SJSA1 (cell line): ENCODE results near the gene KIAA2012. TPM values are rescaled to one million over a fixed set of nuclear protein-coding genes. Genes with fewer than 3 reads are reported as not detected.

Experiments
- DNase-seq, 2 experiments: peaks; one replicate each; pipeline ENCODE4 v3.0.0-alpha.2; 2015 to 2020; ENCODE audit warnings: low spot score in 2 of 2, low read depth in 1 of 2
- H3K27ac ChIP-seq: fragments of 250-450 bp; sonication (Bioruptor Pico); 2 replicates; pipeline ENCODE4 v1.5.1; 2020; ENCODE audit warnings: mild to moderate bottlenecking, moderate library complexity
- H3K27me3 ChIP-seq: fragments of 250-450 bp; sonication (Bioruptor Pico); replicated peaks from 2 replicates; pipeline ENCODE4 v1.5.1; 2020; ENCODE audit warnings: mild to moderate bottlenecking, moderate library complexity
- H3K36me3 ChIP-seq: fragments of 250-450 bp; sonication (Bioruptor Pico); 2 replicates; pipeline ENCODE4 v1.5.1; 2020; ENCODE audit warnings: mild to moderate bottlenecking
- H3K4me1 ChIP-seq: fragments of 250-450 bp; sonication (Bioruptor Pico); replicated peaks from 2 replicates; pipeline ENCODE4 v1.6.1; 2021; ENCODE audit warnings: mild to moderate bottlenecking
- H3K4me3 ChIP-seq: fragments of 250-450 bp; sonication (Bioruptor Pico); 2 replicates; pipeline ENCODE4 v1.5.1; 2020; ENCODE audit warnings: mild to moderate bottlenecking
- H3K9me3 ChIP-seq: fragments of 250-450 bp; sonication (Bioruptor Pico); replicated peaks from 2 replicates; pipeline ENCODE4 v1.5.1; 2020; ENCODE audit warnings: mild to moderate bottlenecking
- total RNA-seq: library from RNA; depleted of rRNA; stranded (reverse); fragments of >200 nt; shearing (Covaris generic); gene quantifications from 2 replicates; pipeline ENCODE4 v1.2.3, GENCODE V29; 2014

Gene KIAA2012
- total RNA-seq, 1 experiment from 2014 or later: 0.03 TPM

- Histone ChIP-seq H3K4me1 (no peaks in the 10 kb centered on the region), H3K9me3 (no peaks in the 10 kb centered on the region), H3K27ac (no peak overlapping the region), H3K27me3 (no peaks in the 10 kb centered on the region), H3K36me3 (no peaks in the 10 kb centered on the region), H3K4me3 (no peak overlapping the region)
- no peak for DNase-seq
Observed at GRCh38 chr2:202165945-202166344, 92.9 kb downstream of the KIAA2012 start.

- H3K9me3 ChIP-seq: no peaks in the 10 kb centered on the region
- no peak for DNase-seq
- H3K4me3 ChIP-seq: no peak overlapping the region
- H3K27me3 ChIP-seq: no peaks in the 10 kb centered on the region
- 0 out of 2 replicates have a peak, but pooled peaks cover 8% of the 10 kb centered on the region for H3K4me1 ChIP-seq
- H3K36me3 ChIP-seq: no peaks in the 10 kb centered on the region
- H3K27ac ChIP-seq: no peak overlapping the region
Observed at GRCh38 chr2:202169131-202169530, 96.1 kb downstream of the KIAA2012 start.

DNA sequence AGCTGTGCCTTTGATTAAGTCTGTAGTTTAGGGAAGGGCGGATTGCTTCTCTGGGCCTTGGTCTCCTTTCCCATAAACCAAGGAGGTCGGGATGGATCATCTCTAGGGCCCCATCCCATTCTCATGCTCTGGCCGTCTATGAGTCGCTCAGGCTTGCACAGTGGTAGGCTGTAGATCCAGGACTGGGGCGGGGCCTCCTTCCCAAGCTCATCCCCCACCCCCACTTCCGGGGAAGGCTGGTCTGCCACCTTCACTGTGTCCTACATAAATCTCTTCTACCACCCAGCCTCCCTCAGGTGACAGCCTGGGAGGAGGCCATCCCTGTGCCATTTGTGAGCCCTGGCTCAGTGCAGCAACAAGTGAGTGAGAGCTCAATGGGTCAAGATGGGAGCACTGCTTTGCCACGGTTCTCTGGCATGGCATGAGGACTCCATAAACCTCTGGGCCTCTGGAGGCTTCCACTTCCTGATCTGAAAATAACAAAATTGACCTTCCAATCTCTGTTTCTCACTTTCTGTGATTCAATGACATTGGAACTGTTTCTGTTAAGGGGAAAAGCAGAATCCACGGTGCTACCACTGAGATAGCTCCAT is 96.9 kb downstream of the KIAA2012 start:
- Histone ChIP-seq H3K4me1 (0 out of 2 replicates have a peak, but pooled peaks cover 8% of the 10 kb centered on the region), H3K27ac (no peak overlapping the region), H3K9me3 (no peaks in the 10 kb centered on the region), H3K36me3 (no peaks in the 10 kb centered on the region), H3K27me3 (no peaks in the 10 kb centered on the region), H3K4me3 (no peak overlapping the region)
- DNase-seq: no peak

DNA sequence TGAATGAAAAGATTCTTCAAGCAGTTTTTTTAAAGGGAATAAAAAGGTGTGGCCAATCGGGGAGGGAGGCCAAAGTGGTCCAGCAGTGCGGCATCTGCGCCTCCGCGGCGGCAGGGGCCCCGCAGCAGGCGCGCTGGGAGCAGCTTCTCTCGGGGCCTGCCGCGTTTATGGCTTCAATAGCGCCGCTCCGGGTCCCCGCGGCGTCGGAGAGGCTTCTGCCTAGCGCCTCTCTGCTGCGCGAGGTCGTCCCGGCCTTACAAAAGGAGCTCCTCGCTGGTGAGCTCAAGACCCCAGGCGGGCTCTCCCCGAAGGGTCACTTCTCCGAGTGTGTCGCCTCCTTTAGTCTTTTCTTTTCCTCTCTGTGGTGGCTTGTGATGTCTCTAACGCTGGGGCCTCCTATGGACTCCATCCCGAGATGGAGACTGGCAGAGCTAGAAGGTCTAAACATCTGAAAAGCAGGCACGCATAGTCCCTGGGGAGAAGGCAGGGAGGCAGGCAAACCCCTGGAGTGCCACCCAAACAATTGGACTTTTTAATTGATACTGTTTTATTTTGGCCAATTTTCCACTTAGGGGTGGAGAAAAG is 98.3 kb downstream of the KIAA2012 start:
- 0 out of 2 replicates have a peak, but pooled peaks cover 8% of the 10 kb centered on the region for H3K4me1 ChIP-seq
- DNase-seq: no peak
- no peak overlapping the region for H3K4me3 ChIP-seq

GRCh38 chr2:202172439-202173211 is 99.6 kb downstream of the KIAA2012 start:
- Histone ChIP-seq H3K27me3 (no peaks in the 10 kb centered on the region), H3K9me3 (no peaks in the 10 kb centered on the region), H3K4me3 (no peak overlapping the region), H3K27ac (no peak overlapping the region), H3K36me3 (no peaks in the 10 kb centered on the region), H3K4me1 (0 out of 2 replicates have a peak, but pooled peaks cover 8% of the 10 kb centered on the region)
- DNase-seq: no peak

More for the DNA sequence above, 98.3 kb downstream of the KIAA2012 start:
- H3K27ac ChIP-seq: no peak overlapping the region
- H3K27me3 ChIP-seq: no peaks in the 10 kb centered on the region
- no peaks in the 10 kb centered on the region for H3K9me3 ChIP-seq
- no peaks in the 10 kb centered on the region for H3K36me3 ChIP-seq

DNA sequence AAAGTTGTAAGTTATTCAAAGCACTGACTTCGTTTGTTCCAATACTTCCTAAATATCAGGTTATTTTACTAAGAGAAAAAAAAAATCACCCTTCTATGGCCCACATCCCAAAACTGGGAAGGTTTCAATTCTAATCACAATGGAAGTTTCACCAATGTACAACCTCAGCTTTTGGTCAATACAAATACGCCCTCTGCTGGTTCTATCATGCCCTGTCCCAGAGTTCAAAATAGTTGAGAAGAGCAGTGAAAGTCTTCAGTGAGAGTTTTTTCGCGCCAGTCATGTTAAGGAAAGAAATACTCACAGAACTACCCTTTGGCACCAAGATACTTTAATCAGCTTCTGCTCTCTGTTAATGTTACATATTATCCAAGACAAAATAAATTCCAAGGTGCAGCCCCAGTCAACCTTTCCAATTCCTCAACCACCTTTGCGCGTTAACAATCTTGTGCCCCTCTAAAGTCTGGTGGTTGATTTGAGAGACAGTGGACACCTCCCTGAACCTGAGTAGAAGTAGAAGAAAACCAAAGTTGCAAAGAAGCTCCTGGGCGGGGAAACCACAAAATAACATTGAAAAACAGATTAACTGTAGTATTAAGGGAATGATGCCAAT is 105.4 kb downstream of the KIAA2012 start:
- H3K27me3 ChIP-seq: no peaks in the 10 kb centered on the region
- H3K27ac ChIP-seq: no peak overlapping the region
- no peaks in the 10 kb centered on the region for H3K9me3 ChIP-seq
- no peak overlapping the region for H3K4me3 ChIP-seq
- no peaks in the 10 kb centered on the region for H3K36me3 ChIP-seq
- no peaks in the 10 kb centered on the region for H3K4me1 ChIP-seq
- peak; percentile 58 to 61 for DNase-seq

GRCh38 chr2:202184557-202184956 is 111.5 kb downstream of the KIAA2012 start:
- H3K27ac ChIP-seq: no peak overlapping the region
- no peaks in the 10 kb centered on the region for H3K9me3 ChIP-seq
- H3K36me3 ChIP-seq: no peaks in the 10 kb centered on the region
- peaks cover 18% of the 10 kb centered on the region for H3K4me1 ChIP-seq
- no peak for DNase-seq
- H3K27me3 ChIP-seq: no peaks in the 10 kb centered on the region
- no peak overlapping the region for H3K4me3 ChIP-seq

DNA sequence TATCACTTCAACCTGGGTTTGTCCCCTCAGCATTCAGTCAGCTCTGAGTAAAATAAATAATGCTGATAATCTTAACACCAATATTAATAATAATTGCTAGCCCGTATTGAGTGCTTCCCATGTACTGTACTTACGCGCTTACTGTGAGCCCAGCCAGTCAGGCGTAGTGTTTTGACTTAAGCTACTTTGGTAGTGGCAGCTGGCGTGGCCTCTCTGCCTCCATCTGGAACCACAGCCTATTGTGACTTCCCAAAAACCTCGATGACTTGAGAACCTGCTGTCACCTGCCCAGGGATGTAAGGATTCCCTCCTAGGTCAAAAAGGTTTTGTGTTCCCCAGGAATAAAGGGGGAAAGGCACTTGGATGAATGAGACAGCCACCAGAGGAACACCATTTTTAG is 112.1 kb downstream of the KIAA2012 start:
- Histone ChIP-seq H3K4me1 (peaks cover 18% of the 10 kb centered on the region), H3K27me3 (no peaks in the 10 kb centered on the region), H3K36me3 (no peaks in the 10 kb centered on the region), H3K4me3 (no peak overlapping the region), H3K9me3 (no peaks in the 10 kb centered on the region), H3K27ac (no peak overlapping the region)
- DNase-seq: no peak

- no peaks in the 10 kb centered on the region for H3K36me3 ChIP-seq
- H3K27ac ChIP-seq: no peak overlapping the region
- no peak overlapping the region for H3K4me3 ChIP-seq
- no peak for DNase-seq
- H3K4me1 ChIP-seq: peaks cover 18% of the 10 kb centered on the region
- H3K9me3 ChIP-seq: no peaks in the 10 kb centered on the region
- H3K27me3 ChIP-seq: no peaks in the 10 kb centered on the region
Observed at GRCh38 chr2:202186641-202187202, 113.7 kb downstream of the KIAA2012 start.

GRCh38 chr2:202187570-202187969 is 114.5 kb downstream of the KIAA2012 start:
- Histone ChIP-seq H3K9me3 (no peaks in the 10 kb centered on the region), H3K36me3 (no peaks in the 10 kb centered on the region), H3K4me3 (no peak overlapping the region), H3K27ac (no peak overlapping the region), H3K4me1 (peaks cover 18% of the 10 kb centered on the region), H3K27me3 (no peaks in the 10 kb centered on the region)
- no peak for DNase-seq

DNA sequence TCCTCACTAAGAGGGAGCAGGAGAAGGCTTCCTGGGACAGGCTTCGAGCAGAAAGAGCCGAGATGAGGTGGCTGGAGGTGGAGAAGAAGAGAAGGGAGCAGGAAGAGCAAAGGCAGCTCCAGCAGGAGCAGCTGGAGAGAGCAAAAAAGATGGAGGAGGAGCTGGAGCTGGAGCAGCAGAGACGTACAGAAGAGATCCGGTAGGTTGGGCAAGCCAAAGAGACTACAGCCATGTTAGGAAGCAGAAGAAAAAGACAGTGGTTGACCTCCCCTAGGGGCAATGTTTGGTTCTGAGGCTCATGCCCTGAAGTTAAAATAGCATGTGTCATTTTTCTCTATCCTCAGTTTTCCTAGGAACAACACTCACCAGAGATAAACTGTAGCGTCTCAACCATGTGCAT is 120.2 kb downstream of the KIAA2012 start:
- Histone ChIP-seq H3K36me3 (no peaks in the 10 kb centered on the region), H3K27ac (no peak overlapping the region), H3K9me3 (no peaks in the 10 kb centered on the region), H3K4me1 (no peaks in the 10 kb centered on the region), H3K27me3 (no peaks in the 10 kb centered on the region), H3K4me3 (no peak overlapping the region)
- DNase-seq: no peak

- H3K27ac ChIP-seq: no peak overlapping the region
- H3K36me3 ChIP-seq: no peaks in the 10 kb centered on the region
- H3K4me1 ChIP-seq: no peaks in the 10 kb centered on the region
- no peak overlapping the region for H3K4me3 ChIP-seq
- no peaks in the 10 kb centered on the region for H3K27me3 ChIP-seq
- no peak for DNase-seq
- H3K9me3 ChIP-seq: no peaks in the 10 kb centered on the region
Observed at GRCh38 chr2:202193881-202194353, 120.9 kb downstream of the KIAA2012 start.

DNA sequence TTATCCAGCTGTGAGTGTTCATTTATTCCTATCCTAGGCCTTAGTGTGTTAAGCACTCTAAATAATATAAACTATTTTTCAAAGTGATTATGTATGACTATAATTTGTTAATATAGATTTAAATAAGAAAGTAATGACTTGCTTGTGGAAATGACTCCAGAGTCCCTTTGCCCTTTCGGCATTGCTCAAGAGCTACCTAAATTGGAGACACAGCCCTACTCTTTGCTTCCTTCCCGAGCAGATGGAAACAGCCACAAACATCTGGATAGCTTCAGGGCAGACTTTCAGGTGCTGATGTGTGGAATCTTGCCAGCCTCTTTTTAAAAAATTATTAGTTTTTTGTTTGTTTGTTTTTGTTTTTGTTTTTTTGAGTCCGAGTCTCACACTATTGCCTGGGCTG is 121.4 kb downstream of the KIAA2012 start:
- Histone ChIP-seq H3K4me1 (no peaks in the 10 kb centered on the region), H3K27me3 (no peaks in the 10 kb centered on the region), H3K9me3 (no peaks in the 10 kb centered on the region), H3K27ac (no peak overlapping the region), H3K36me3 (no peaks in the 10 kb centered on the region), H3K4me3 (no peak overlapping the region)
- no peak for DNase-seq
